SK-N-SH (cell line): Measurements from ENCODE around the gene PDK2. TPM values are rescaled to one million over a fixed set of nuclear protein-coding genes. Genes with fewer than 3 reads are reported as not detected.

Source experiments
- CTCF ChIA-PET: fragments of 300-600, 350-600 bp; formaldehyde crosslinking; extraction: SDS; loops from one replicate; lab custom pipeline; 2021; lab: Yijun Ruan, JAX
- POLR2A ChIA-PET: fragments of 350-600 bp; sonication (Branson Sonifier 250); formaldehyde crosslinking; extraction: SDS; loops from one replicate; lab custom pipeline; 2020; ENCODE audit warnings: antibody characterized with exemption, inconsistent platforms; lab: Yijun Ruan, JAX
- DNase-seq: peaks from one replicate; pipeline ENCODE4 v3.0.0; 2012
- H2AFZ ChIP-seq: fragments of 200-600 bp; sonication (generic); 2 replicates; pipeline ENCODE4 v1.8.1; 2016; ENCODE audit warnings: antibody characterized with exemption, mild to moderate bottlenecking, low read depth
- H3F3A ChIP-seq: fragments of 200-600 bp; sonication (generic); replicated peaks from 2 replicates; pipeline ENCODE3; 2016; ENCODE audit warnings: antibody characterized with exemption, mild to moderate bottlenecking; ENCODE audit not compliant: insufficient read depth
- H3K27ac ChIP-seq, 2 experiments: fragments of 200-500 bp in 1 of 2; fragments of 200-600 bp in 1 of 2; sonication (Bioruptor generic) in 1 of 2; sonication (generic), shearing (Covaris generic) in 1 of 2; 2 replicates each; pipeline versions ENCODE4 v1.5.1 to v1.6.1; 2014 to 2016; ENCODE audit warnings: low read depth in 2 of 2, inconsistent platforms in 1 of 2, low read length in 1 of 2, mild to moderate bottlenecking in 1 of 2, mixed read lengths in 1 of 2
- H3K27me3 ChIP-seq: fragments of 200-600 bp; sonication (generic), shearing (Covaris generic); 2 replicates; pipeline ENCODE4 v1.6.1; 2016; ENCODE audit warnings: mixed run types; ENCODE audit not compliant: insufficient read depth
- H3K36me3 ChIP-seq, 2 experiments: fragments of 200-500 bp in 1 of 2; fragments of 200-600 bp in 1 of 2; sonication (Bioruptor generic) in 1 of 2; sonication (generic) in 1 of 2; replicated peaks in 1 of 2; 2 replicates each; pipeline versions ENCODE3 to v1.5.1; 2014 to 2016; ENCODE audit warnings: low read length in 1 of 2, mild to moderate bottlenecking in 1 of 2; ENCODE audit not compliant: insufficient read depth in 2 of 2, control insufficient read depth in 1 of 2
- H3K4me1 ChIP-seq, 2 experiments: fragments of 200-500 bp in 1 of 2; fragments of 200-600 bp in 1 of 2; sonication (Bioruptor generic) in 1 of 2; sonication (generic), shearing (Covaris generic) in 1 of 2; 2 replicates each; pipeline versions ENCODE4 v1.5.1 to v1.6.1; 2014 to 2016; ENCODE audit warnings: low read depth in 1 of 2, low read length in 1 of 2, mixed run types in 1 of 2; ENCODE audit not compliant: insufficient read depth in 2 of 2, control insufficient read depth in 1 of 2
- H3K4me2 ChIP-seq: fragments of 200-600 bp; sonication (generic), shearing (Covaris generic); 2 replicates; pipeline ENCODE4 v1.6.1; 2017; ENCODE audit warnings: mixed run types
- H3K4me3 ChIP-seq, 2 experiments: fragments of 200-500 bp in 1 of 2; fragments of 200-600 bp in 1 of 2; sonication (Bioruptor generic) in 1 of 2; sonication (generic), shearing (Covaris generic) in 1 of 2; 2 replicates each; pipeline versions ENCODE4 v1.5.1 to v1.8.1; 2014 to 2016; ENCODE audit warnings: low read depth in 2 of 2, inconsistent platforms in 1 of 2, low read length in 1 of 2, mild to moderate bottlenecking in 1 of 2, mixed read lengths in 1 of 2, moderate library complexity in 1 of 2
- H3K79me2 ChIP-seq: fragments of 200-600 bp; sonication (generic); 2 replicates; pipeline ENCODE4 v1.8.1; 2017; ENCODE audit warnings: mild to moderate bottlenecking; ENCODE audit not compliant: insufficient read depth
- H3K9ac ChIP-seq: fragments of 200-600 bp; sonication (generic); 2 replicates; pipeline ENCODE4 v1.6.1; 2017; ENCODE audit warnings: mixed run types
- H3K9me2 ChIP-seq: fragments of 200-600 bp; sonication (generic); 2 replicates; pipeline ENCODE4 v1.6.1; 2017; ENCODE audit warnings: mixed run types
- H3K9me3 ChIP-seq: fragments of 200-600 bp; sonication (generic); 2 replicates; pipeline ENCODE4 v1.6.1; 2017; ENCODE audit warnings: mixed run types, mild to moderate bottlenecking, moderate library complexity
- H4K20me1 ChIP-seq: fragments of 200-600 bp; sonication (generic); 2 replicates; pipeline ENCODE4 v1.6.1; 2017; ENCODE audit warnings: mild to moderate bottlenecking, mixed run types; ENCODE audit not compliant: insufficient read depth
- CHD2 ChIP-seq: fragments of 150-350 bp; IDR thresholded peaks from 2 replicates; pipeline ENCODE4 v1.6.1; 2018; ENCODE audit warnings: low read length; ENCODE audit not compliant: partially characterized antibody
- ELF1 ChIP-seq: IDR thresholded peaks from 2 replicates; pipeline ENCODE4 v1.4.0; 2012
- FOXJ3 ChIP-seq: sonication (generic); formaldehyde crosslinking; IDR thresholded peaks from 2 replicates; pipeline ENCODE4 v1.5.1; 2020; ENCODE audit warnings: mild to moderate bottlenecking, missing genetic modification reagents
- FOXM1 ChIP-seq: IDR thresholded peaks from 2 replicates; pipeline ENCODE4 v1.4.0; 2012; ENCODE audit warnings: low read depth, mild to moderate bottlenecking
- GATA2 ChIP-seq: sonication (generic); formaldehyde crosslinking; IDR thresholded peaks from 2 replicates; pipeline ENCODE4 v1.5.0; 2020; ENCODE audit warnings: mild to moderate bottlenecking, missing genetic modification reagents
- MAX ChIP-seq: IDR thresholded peaks from 2 replicates; pipeline ENCODE4 v1.4.0; 2012; ENCODE audit warnings: low read depth
- RAD21 ChIP-seq: IDR thresholded peaks from 2 replicates; pipeline ENCODE4 v1.6.1; 2012; ENCODE audit warnings: mild to moderate bottlenecking, low read length
- RXRA ChIP-seq: IDR thresholded peaks from 2 replicates; pipeline ENCODE4 v1.4.0; 2012; ENCODE audit warnings: low read depth, mild to moderate bottlenecking, borderline replicate concordance
- SIN3A ChIP-seq: IDR thresholded peaks from 2 replicates; pipeline ENCODE4 v1.6.1; 2012; ENCODE audit warnings: low read depth, mild to moderate bottlenecking, low read length, moderate library complexity, borderline replicate concordance
- SMC3 ChIP-seq: IDR thresholded peaks from 2 replicates; pipeline ENCODE4 v1.6.1; 2012; ENCODE audit warnings: low read depth, low read length, improper control_type of control experiment
- TEAD4 ChIP-seq: IDR thresholded peaks from 2 replicates; pipeline ENCODE4 v1.4.0; 2012; ENCODE audit warnings: mild to moderate bottlenecking, borderline replicate concordance; ENCODE audit not compliant: insufficient read depth
- ZBTB33 ChIP-seq: IDR thresholded peaks from 2 replicates; pipeline ENCODE4 v1.4.0; 2012; ENCODE audit warnings: low read depth, borderline replicate concordance
- WGBS: methylation state at CpG from one replicate; pipeline ENCODE4 v1.1.6; 2017; ENCODE audit warnings: low lambda C conversion rate; 5-methylcytosine and 5-hydroxymethylcytosine counted together
- polyA plus RNA-seq, 3 experiments: library from polyadenylated mRNA; depleted of rRNA; stranded (reverse); fragments of >200 nt; gene quantifications; 2 replicates each; pipeline ENCODE4 v1.2.3, GENCODE V29; 2012
- TF ChIP-seq, protein P1 (sequence below): fragments of 200-600 bp; sonication (generic); IDR thresholded peaks from 2 replicates; pipeline ENCODE4 v1.6.1; 2017; ENCODE audit warnings: antibody characterized with exemption, mild to moderate bottlenecking, moderate library complexity
- TF ChIP-seq, protein P2 (sequence below): fragments of 150-350 bp; IDR thresholded peaks from 2 replicates; pipeline ENCODE4 v1.6.1; 2016; ENCODE audit warnings: mild to moderate bottlenecking, low read depth, low read length
- TF ChIP-seq, protein P3 (sequence below): fragments of 150-350 bp; IDR thresholded peaks from 2 replicates; pipeline ENCODE4 v1.6.1; 2017; ENCODE audit warnings: antibody characterized with exemption, low read length, low read depth, borderline replicate concordance

Gene PDK2
- polyA plus RNA-seq, 1 of the 3 experiments (the other 2 are of a cell fraction): 124 TPM

- TF ChIP-seq GATA2 (CRISPR knock-in tag) (no peak), CHD2 (no peak)
Observed at GRCh38 chr17:50147841-50148225, 52.7 kb downstream of the PDK2 start (continued).

- no peaks in the 10 kb centered on the region for H3K9me3 ChIP-seq
- ChIA-PET POLR2A (interaction anchor here (0.9 to 2.0 kb wide), 3 partner anchors 12 to 54 kb away, joined by 3 to 8 read pairs (median 6); partner anchors contain the start of gene PDK2), CTCF (interaction anchor here (0.7 to 12.8 kb wide), 16 partner anchors 10 to 150 kb away, joined by 3 to 169 read pairs (median 6); partner anchors contain the start of gene COL1A1)
- no peaks in the 10 kb centered on the region for H3K9me2 ChIP-seq
- H4K20me1 ChIP-seq: peaks cover 54% of the 10 kb centered on the region
- TF ChIP-seq FOXJ3 (CRISPR knock-in tag) (no peak), FOXM1 (no peak), RAD21 (0 out of 2 replicates have a peak, but pooled peaks have one; percentile 14), ZBTB33 (no peak), SIN3A (peak; percentile 76; the same call in 1 of the 2 replicates), ELF1 (no peak), SMC3 (no peak), TEAD4 (0 out of 2 replicates have a peak, but pooled peaks have one; percentile 9), MAX (peak; percentile 47; the same call in 1 of the 2 replicates), RXRA (no peak)
- TF ChIP-seq, protein P1, sequence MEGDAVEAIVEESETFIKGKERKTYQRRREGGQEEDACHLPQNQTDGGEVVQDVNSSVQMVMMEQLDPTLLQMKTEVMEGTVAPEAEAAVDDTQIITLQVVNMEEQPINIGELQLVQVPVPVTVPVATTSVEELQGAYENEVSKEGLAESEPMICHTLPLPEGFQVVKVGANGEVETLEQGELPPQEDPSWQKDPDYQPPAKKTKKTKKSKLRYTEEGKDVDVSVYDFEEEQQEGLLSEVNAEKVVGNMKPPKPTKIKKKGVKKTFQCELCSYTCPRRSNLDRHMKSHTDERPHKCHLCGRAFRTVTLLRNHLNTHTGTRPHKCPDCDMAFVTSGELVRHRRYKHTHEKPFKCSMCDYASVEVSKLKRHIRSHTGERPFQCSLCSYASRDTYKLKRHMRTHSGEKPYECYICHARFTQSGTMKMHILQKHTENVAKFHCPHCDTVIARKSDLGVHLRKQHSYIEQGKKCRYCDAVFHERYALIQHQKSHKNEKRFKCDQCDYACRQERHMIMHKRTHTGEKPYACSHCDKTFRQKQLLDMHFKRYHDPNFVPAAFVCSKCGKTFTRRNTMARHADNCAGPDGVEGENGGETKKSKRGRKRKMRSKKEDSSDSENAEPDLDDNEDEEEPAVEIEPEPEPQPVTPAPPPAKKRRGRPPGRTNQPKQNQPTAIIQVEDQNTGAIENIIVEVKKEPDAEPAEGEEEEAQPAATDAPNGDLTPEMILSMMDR: peak; percentile 49
- TF ChIP-seq, protein P2, sequence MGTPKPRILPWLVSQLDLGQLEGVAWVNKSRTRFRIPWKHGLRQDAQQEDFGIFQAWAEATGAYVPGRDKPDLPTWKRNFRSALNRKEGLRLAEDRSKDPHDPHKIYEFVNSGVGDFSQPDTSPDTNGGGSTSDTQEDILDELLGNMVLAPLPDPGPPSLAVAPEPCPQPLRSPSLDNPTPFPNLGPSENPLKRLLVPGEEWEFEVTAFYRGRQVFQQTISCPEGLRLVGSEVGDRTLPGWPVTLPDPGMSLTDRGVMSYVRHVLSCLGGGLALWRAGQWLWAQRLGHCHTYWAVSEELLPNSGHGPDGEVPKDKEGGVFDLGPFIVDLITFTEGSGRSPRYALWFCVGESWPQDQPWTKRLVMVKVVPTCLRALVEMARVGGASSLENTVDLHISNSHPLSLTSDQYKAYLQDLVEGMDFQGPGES: no peak
- TF ChIP-seq, protein P3, sequence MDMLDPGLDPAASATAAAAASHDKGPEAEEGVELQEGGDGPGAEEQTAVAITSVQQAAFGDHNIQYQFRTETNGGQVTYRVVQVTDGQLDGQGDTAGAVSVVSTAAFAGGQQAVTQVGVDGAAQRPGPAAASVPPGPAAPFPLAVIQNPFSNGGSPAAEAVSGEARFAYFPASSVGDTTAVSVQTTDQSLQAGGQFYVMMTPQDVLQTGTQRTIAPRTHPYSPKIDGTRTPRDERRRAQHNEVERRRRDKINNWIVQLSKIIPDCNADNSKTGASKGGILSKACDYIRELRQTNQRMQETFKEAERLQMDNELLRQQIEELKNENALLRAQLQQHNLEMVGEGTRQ: no peak
- H3K4me1 ChIP-seq: peaks cover 27 to 50% of the 10 kb centered on the region in 2 experiments; a peak in 3 of 4 replicates
- H3K4me3 ChIP-seq: peak overlapping the region; percentile 66 to 81
- H3K27me3 ChIP-seq: no peaks in the 10 kb centered on the region
- H3K9ac ChIP-seq: peak overlapping the region; percentile 92
- H3K79me2 ChIP-seq: peaks cover 72% of the 10 kb centered on the region
- H3K27ac ChIP-seq: peak overlapping the region; percentile 54 to 86
- DNase-seq: peak; percentile 76
- H3F3A ChIP-seq: peaks cover 26% of the 10 kb centered on the region
- H2AFZ ChIP-seq: no peak overlapping the region
- peak overlapping the region; percentile 97 for H3K4me2 ChIP-seq
- WGBS: 7% methylated on average over 16 of the region's 25 CpGs
- H3K36me3 ChIP-seq: peaks cover 15 to 24% of the 10 kb centered on the region in 2 experiments
Observed at GRCh38 chr17:50148226-50149090, 53.3 kb downstream of the PDK2 start.
